ENCODE measurements around the gene UBE2D2. TPM values are rescaled to one million over a fixed set of nuclear protein-coding genes. Genes with fewer than 3 reads are reported as not detected.

Gene UBE2D2
- polyA plus RNA-seq, 4 donors: 74.3 to 118 (median 95.3) TPM

DNA sequence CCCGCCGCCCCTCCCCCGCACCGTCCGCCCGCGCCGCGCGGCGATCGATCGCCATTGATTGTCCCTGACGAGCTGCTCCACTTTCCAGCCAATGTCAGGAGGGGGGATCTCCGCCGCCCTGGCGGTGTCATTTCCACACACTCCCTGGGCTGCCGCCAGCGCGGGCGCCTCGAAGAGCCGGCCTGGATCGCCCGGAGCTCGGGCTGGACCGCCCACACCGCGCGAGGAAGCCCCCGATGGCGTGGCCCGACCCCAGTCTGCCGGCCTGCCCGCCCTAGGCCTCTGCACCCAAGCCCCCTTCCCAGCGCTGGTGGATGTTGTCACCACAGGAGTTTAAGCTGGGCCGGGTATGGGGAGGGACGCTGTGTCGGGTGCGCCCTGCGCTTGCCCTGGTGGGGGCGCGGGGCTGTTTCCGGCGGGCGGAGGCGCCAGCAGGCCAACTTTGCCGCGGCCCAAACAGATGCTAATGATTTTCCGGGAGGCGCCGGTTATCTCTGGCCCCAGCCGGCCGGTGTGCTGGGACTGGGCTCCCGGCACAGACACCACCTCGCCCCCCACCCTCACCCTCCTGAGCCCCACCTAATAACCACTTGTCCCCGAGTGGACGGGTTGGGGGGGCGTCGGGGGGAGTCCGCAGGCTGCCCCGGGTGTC lies 76.4 kb downstream of the UBE2D2 start:
- Histone ChIP-seq H3K4me3 (ENCODE audit: low read depth in 1 of 3, low read length in 3 of 3) (peak overlapping the region; percentile 11 to 52 (median 46)), H3K27ac (ENCODE audit: low read depth in 1 of 3, low read length in 2 of 3) (peak overlapping the region; percentile 1 to 96 (median 91)), H3K4me1 (ENCODE audit: control insufficient read depth in 3 of 3, insufficient read depth in 2 of 3, low read depth in 1 of 3, low read length in 2 of 3) (peaks cover 3 to 72% (median 15%) of the 10 kb centered on the region in 3 donors), H3K36me3 (ENCODE audit: control insufficient read depth in 3 of 3, insufficient read depth in 2 of 3, low read depth in 1 of 3, low read length in 3 of 3) (peaks cover 0 to 14% (median 0%) of the 10 kb centered on the region in 3 donors), H3K9me3 (ENCODE audit: control insufficient read depth in 2 of 2, insufficient read depth in 1 of 2, low read depth in 1 of 2, low read length in 1 of 2) (no peaks in the 10 kb centered on the region), H3K27me3 (ENCODE audit: control insufficient read depth in 3 of 3, insufficient read depth in 3 of 3, low read length in 3 of 3) (no peaks in the 10 kb centered on the region)
- DNase-seq (peak; percentile 59 to 94), FAIRE-seq (no peak)
- 1 to 4% (median 3%) methylated on average over 42 to 62 of the region's 62 CpGs for WGBS, 3 donors

DNA sequence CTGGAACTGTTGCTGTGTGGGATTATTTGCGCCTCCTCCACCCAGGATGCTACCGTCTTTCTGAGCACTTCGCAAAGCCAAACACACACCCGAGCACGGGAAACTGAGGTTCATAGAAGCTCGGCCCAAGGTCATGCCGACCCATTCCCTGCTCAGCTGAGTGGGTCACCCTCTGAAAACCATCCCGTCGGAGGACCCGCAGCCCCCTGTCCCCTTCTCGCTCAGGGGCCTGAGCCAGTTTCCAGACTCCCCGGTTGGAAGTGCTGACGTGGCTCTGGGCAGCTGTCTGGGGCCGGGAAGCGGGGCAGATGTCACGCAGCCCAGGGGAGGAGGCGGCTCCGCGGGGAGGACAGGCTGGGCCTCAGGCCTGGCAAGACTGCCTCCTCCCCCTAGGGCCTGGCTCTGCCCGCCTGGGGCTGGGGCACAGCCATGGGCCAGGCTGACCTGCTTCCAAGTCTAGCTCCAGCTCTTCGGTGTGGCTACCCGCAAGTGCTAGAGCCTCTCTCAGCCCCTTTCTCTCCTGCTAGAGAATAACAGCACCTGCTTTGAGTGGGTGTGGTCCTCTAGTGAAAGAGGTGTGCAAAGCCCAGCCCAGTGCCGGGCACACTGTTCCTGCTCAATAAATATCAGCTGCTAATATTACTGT lies 77.1 kb downstream of the UBE2D2 start:
- H3K27ac ChIP-seq (ENCODE audit: low read depth in 1 of 3, low read length in 2 of 3): peak overlapping the region; percentile 1 to 96 (median 91)
- no peaks in the 10 kb centered on the region for H3K9me3 ChIP-seq (ENCODE audit: control insufficient read depth in 2 of 2, insufficient read depth in 1 of 2, low read depth in 1 of 2, low read length in 1 of 2)
- DNase-seq: peak; percentile 81 to 89
- peaks cover 3 to 77% (median 15%) of the 10 kb centered on the region in 3 donors for H3K4me1 ChIP-seq (ENCODE audit: control insufficient read depth in 3 of 3, insufficient read depth in 2 of 3, low read depth in 1 of 3, low read length in 2 of 3)
- H3K27me3 ChIP-seq (ENCODE audit: control insufficient read depth in 3 of 3, insufficient read depth in 3 of 3, low read length in 3 of 3): no peaks in the 10 kb centered on the region
- WGBS, 3 donors: 5 to 19% (median 10%) methylated on average over 20 to 23 of the region's 23 CpGs
- H3K36me3 ChIP-seq (ENCODE audit: control insufficient read depth in 3 of 3, insufficient read depth in 2 of 3, low read depth in 1 of 3, low read length in 3 of 3): peaks cover 0 to 13% (median 0%) of the 10 kb centered on the region in 3 donors
- FAIRE-seq: no peak
- H3K4me3 ChIP-seq (ENCODE audit: low read depth in 1 of 3, low read length in 3 of 3): peak overlapping the region in 2 of 3 donors; percentile 46 to 52

GRCh38 chr5:139638736-139639618 lies 77.8 kb downstream of the UBE2D2 start:
- H3K27ac ChIP-seq (ENCODE audit: low read depth in 1 of 3, low read length in 2 of 3): peak overlapping the region; percentile 1 to 96 (median 91)
- peaks cover 0 to 13% (median 0%) of the 10 kb centered on the region in 3 donors for H3K36me3 ChIP-seq (ENCODE audit: control insufficient read depth in 3 of 3, insufficient read depth in 2 of 3, low read depth in 1 of 3, low read length in 3 of 3)
- FAIRE-seq (no peak), DNase-seq (no peak)
- peaks cover 3 to 81% (median 15%) of the 10 kb centered on the region in 3 donors for H3K4me1 ChIP-seq (ENCODE audit: control insufficient read depth in 3 of 3, insufficient read depth in 2 of 3, low read depth in 1 of 3, low read length in 2 of 3)
- no peaks in the 10 kb centered on the region for H3K9me3 ChIP-seq (ENCODE audit: control insufficient read depth in 2 of 2, insufficient read depth in 1 of 2, low read depth in 1 of 2, low read length in 1 of 2)
- H3K27me3 ChIP-seq (ENCODE audit: control insufficient read depth in 3 of 3, insufficient read depth in 3 of 3, low read length in 3 of 3): no peaks in the 10 kb centered on the region
- 39 to 60% (median 58%) methylated on average over 12 of the region's 12 CpGs for WGBS, 3 donors
- no peak overlapping the region for H3K4me3 ChIP-seq (ENCODE audit: low read depth in 1 of 3, low read length in 3 of 3)

- no peak for FAIRE-seq
- Histone ChIP-seq H3K27ac (ENCODE audit: low read depth in 1 of 3, low read length in 2 of 3) (peak overlapping the region in 1 of 3 donors; percentile 96), H3K4me1 (ENCODE audit: control insufficient read depth in 3 of 3, insufficient read depth in 2 of 3, low read depth in 1 of 3, low read length in 2 of 3) (peaks cover 5 to 89% (median 15%) of the 10 kb centered on the region in 3 donors), H3K36me3 (ENCODE audit: control insufficient read depth in 3 of 3, insufficient read depth in 2 of 3, low read depth in 1 of 3, low read length in 3 of 3) (peaks cover 0 to 13% (median 0%) of the 10 kb centered on the region in 3 donors), H3K9me3 (ENCODE audit: control insufficient read depth in 2 of 2, insufficient read depth in 1 of 2, low read depth in 1 of 2, low read length in 1 of 2) (no peaks in the 10 kb centered on the region), H3K4me3 (ENCODE audit: low read depth in 1 of 3, low read length in 3 of 3) (no peak overlapping the region), H3K27me3 (ENCODE audit: control insufficient read depth in 3 of 3, insufficient read depth in 3 of 3, low read length in 3 of 3) (no peaks in the 10 kb centered on the region)
- DNase-seq: no peak
- 69 to 73% (median 69%) methylated on average over 11 of the region's 11 CpGs for WGBS, 3 donors
These were observed 78.7 kb downstream of the UBE2D2 start for GRCh38 chr5:139639619-139640380.

DNA sequence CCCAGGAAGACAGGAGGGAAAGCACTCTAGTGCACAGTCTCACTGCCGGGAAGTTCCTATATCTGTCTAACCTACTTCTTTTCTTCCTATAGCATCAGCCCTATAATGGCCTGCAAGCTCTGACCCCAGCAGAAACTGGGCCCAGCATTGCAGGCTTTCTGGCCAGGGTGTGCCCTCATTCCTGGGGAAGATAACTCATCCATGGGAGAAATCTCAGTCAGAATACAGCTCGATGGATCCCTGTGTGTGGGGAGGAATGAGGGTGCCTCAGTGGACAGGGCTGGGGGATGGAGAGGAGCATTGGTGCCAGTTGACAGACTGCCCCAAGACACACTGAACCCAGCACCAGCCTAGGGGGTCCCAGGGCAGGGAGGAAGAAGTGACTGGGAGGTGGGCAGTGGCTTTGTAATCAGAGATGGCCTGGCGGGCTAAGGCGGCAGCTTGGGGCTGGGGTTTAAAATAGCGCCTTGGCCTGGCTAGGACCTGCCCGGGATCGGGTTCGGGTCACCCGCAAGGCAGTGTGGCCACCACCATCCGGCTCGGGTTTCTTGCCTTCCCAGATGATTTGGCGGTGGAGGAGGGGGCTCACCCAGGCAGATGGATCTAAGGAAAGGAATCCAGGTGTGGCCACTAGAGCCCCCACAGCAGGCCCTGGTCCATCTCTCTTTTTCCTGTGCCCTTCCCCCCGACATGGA lies 79.4 kb downstream of the UBE2D2 start:
- DNase-seq: no peak
- 90 to 94% (median 92%) methylated on average over 13 of the region's 13 CpGs for WGBS, 3 donors

DNA sequence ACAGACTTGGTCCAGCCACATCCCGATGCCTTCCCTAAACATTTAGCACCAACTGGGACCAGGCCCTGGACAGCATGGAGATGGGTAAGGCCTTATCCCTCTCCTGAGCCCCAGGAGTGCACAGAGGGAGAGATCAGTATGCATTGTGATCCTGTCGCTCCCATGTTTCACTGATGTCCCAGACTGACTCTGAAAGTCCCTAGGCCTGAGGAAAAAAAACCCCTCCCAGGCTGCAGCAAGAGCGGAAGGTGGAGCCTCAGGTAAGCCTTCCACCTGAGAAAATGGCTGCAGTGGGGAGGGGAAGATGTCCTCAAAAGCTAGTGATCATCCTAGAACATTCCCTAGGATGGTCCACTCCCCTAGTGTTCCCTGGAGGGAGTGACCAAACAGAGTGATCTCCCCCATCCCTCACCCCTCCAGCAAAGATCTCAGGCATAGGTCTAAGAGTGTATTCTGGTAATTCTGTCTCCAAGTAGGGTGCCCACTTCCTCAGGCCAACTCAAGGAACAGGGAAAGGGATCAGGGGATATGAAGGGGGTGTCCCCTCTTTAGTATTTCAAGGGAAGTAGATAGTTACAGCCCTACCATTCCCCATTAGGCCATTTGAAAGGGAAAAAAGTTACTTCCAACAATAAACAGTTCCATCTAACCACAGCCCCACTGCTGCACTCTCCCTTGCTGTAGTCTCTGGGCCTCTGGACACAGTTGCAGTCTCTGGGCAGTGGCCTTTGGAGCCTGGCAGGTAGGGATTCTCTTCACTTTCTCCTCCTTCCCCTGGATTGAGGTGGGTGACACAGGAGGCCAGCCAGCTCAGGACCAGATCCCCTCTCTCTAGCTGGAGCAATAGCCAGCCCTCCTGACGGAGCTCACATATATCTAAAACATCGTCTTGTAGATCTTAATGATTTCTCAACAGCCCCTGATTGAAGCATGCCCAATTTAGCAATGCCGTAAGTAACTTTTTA lies 80.3 kb downstream of the UBE2D2 start:
- H3K4me3 ChIP-seq (ENCODE audit: low read depth in 1 of 3, low read length in 3 of 3): no peak overlapping the region
- no peaks in the 10 kb centered on the region for H3K9me3 ChIP-seq (ENCODE audit: control insufficient read depth in 2 of 2, insufficient read depth in 1 of 2, low read depth in 1 of 2, low read length in 1 of 2)
- DNase-seq (peak in 1 of 2 donors; percentile 39), FAIRE-seq (no peak)
- H3K27me3 ChIP-seq (ENCODE audit: control insufficient read depth in 3 of 3, insufficient read depth in 3 of 3, low read length in 3 of 3): no peaks in the 10 kb centered on the region
- 90 to 91% (median 91%) methylated on average over 6 of the region's 6 CpGs for WGBS, 3 donors
- H3K4me1 ChIP-seq (ENCODE audit: control insufficient read depth in 3 of 3, insufficient read depth in 2 of 3, low read depth in 1 of 3, low read length in 2 of 3): peaks cover 5 to 94% (median 6%) of the 10 kb centered on the region in 3 donors
- H3K36me3 ChIP-seq (ENCODE audit: control insufficient read depth in 3 of 3, insufficient read depth in 2 of 3, low read depth in 1 of 3, low read length in 3 of 3): peaks cover 0 to 9% (median 0%) of the 10 kb centered on the region in 3 donors
- peak overlapping the region in 1 of 3 donors; percentile 87 for H3K27ac ChIP-seq (ENCODE audit: low read depth in 1 of 3, low read length in 2 of 3)

More for the DNA sequence above, 79.4 kb downstream of the UBE2D2 start:
- Histone ChIP-seq H3K4me1 (ENCODE audit: control insufficient read depth in 3 of 3, insufficient read depth in 2 of 3, low read depth in 1 of 3, low read length in 2 of 3) (peaks cover 5 to 94% (median 14%) of the 10 kb centered on the region in 3 donors), H3K27me3 (ENCODE audit: control insufficient read depth in 3 of 3, insufficient read depth in 3 of 3, low read length in 3 of 3) (no peaks in the 10 kb centered on the region), H3K4me3 (ENCODE audit: low read depth in 1 of 3, low read length in 3 of 3) (no peak overlapping the region), H3K36me3 (ENCODE audit: control insufficient read depth in 3 of 3, insufficient read depth in 2 of 3, low read depth in 1 of 3, low read length in 3 of 3) (peaks cover 0 to 9% (median 0%) of the 10 kb centered on the region in 3 donors), H3K27ac (ENCODE audit: low read depth in 1 of 3, low read length in 2 of 3) (no peak overlapping the region), H3K9me3 (ENCODE audit: control insufficient read depth in 2 of 2, insufficient read depth in 1 of 2, low read depth in 1 of 2, low read length in 1 of 2) (no peaks in the 10 kb centered on the region)
- no peak for FAIRE-seq

- Histone ChIP-seq H3K27ac (ENCODE audit: low read depth in 1 of 3, low read length in 2 of 3) (peak overlapping the region in 1 of 3 donors; percentile 87), H3K9me3 (ENCODE audit: control insufficient read depth in 2 of 2, insufficient read depth in 1 of 2, low read depth in 1 of 2, low read length in 1 of 2) (no peaks in the 10 kb centered on the region), H3K4me1 (ENCODE audit: control insufficient read depth in 3 of 3, insufficient read depth in 2 of 3, low read depth in 1 of 3, low read length in 2 of 3) (peaks cover 2 to 94% (median 3%) of the 10 kb centered on the region in 3 donors), H3K36me3 (ENCODE audit: control insufficient read depth in 3 of 3, insufficient read depth in 2 of 3, low read depth in 1 of 3, low read length in 3 of 3) (peaks cover 0 to 9% (median 0%) of the 10 kb centered on the region in 3 donors), H3K4me3 (ENCODE audit: low read depth in 1 of 3, low read length in 3 of 3) (no peak overlapping the region), H3K27me3 (ENCODE audit: control insufficient read depth in 3 of 3, insufficient read depth in 3 of 3, low read length in 3 of 3) (no peaks in the 10 kb centered on the region)
- 17 to 46% (median 33%) methylated on average over 7 of the region's 7 CpGs for WGBS, 3 donors
- no peak for FAIRE-seq
- DNase-seq: no peak
These were observed 81.1 kb downstream of the UBE2D2 start for GRCh38 chr5:139642213-139642612.
